ENCODE measurements around the gene ZFHX3. TPM values are rescaled to one million over a fixed set of nuclear protein-coding genes. Genes with fewer than 3 reads are reported as not detected.

The ZFHX3 gene
- total and polyA plus RNA-seq, 2 donors (not counting 1 experiment from before 2014, with no cell fraction given), result 0.54 to 6.6 TPM

- Histone ChIP-seq H3K27ac (ENCODE audit: low read length in 2 of 2) (no peak overlapping the region), H3K9ac (ENCODE audit: low read length) (no peak overlapping the region), H3K4me2 (replicated peaks; ENCODE audit: low read depth, low read length, poor library complexity, severe bottlenecking) (no peak overlapping the region), H3K9me3 (ENCODE audit: control extremely low read depth in 1 of 3, control insufficient read depth in 2 of 3, insufficient read depth in 1 of 3, low read length in 2 of 3) (no peaks in the 10 kb centered on the region), H2AFZ (ENCODE audit: insufficient read depth, low read depth, low read length, poor library complexity, severe bottlenecking) (no peak overlapping the region), H3K4me1 (ENCODE audit: control insufficient read depth in 2 of 2, insufficient read depth in 2 of 2, low read length in 2 of 2) (peaks cover 2 to 7% of the 10 kb centered on the region in 2 donors), H4K20me1 (ENCODE audit: control insufficient read depth, insufficient read depth, low read length, poor library complexity, severe bottlenecking) (no peaks in the 10 kb centered on the region), H3K27me3 (replicated peaks in 1 of 4; ENCODE audit: control extremely low read depth in 1 of 4, control insufficient read depth in 3 of 4, insufficient read depth in 4 of 4, low read length in 3 of 4) (no peaks in the 10 kb centered on the region), H3K79me2 (ENCODE audit: control insufficient read depth, insufficient read depth, low read length) (no peaks in the 10 kb centered on the region), H3K4me3 (ENCODE audit: control extremely low read depth in 1 of 5, extremely low read depth in 1 of 5, insufficient read depth in 1 of 5, low read depth in 2 of 5, low read length in 4 of 5) (no peak overlapping the region), H3K36me3 (replicated peaks in 1 of 2; ENCODE audit: control extremely low read depth in 1 of 2, control insufficient read depth in 1 of 2, extremely low read depth in 1 of 2, insufficient read depth in 2 of 2, low read length in 1 of 2) (no peaks in the 10 kb centered on the region)
- TF ChIP-seq EZH2 (IDR thresholded peaks at IDR 0.05; ENCODE audit: borderline replicate concordance, insufficient read depth, low read depth, low read length, poor library complexity, severe bottlenecking), result no peak
- no peak for TF ChIP-seq CTCF (IDR thresholded peaks at IDR 0.05)
- intact Hi-C loops (cut with micrococcal nuclease), result no loop called here
- no peak for DNase-seq
- Mint-ChIP-seq H3K4me1 (peaks cover 11% of the 10 kb centered on the region), H3K4me3 (no peak overlapping the region), H3K9me3 (ENCODE audit: insufficient read depth) (no peaks in the 10 kb centered on the region), H3K27ac (no peak overlapping the region), H3K27me3 (peaks cover 3% of the 10 kb centered on the region)
- CTCF ChIA-PET, result interaction anchor here (0.6 to 0.7 kb wide), 2 partner anchors 184 to 670 kb away, joined by 3 to 4 read pairs; no protein-coding TSS in a partner anchor
- 100% methylated on average over 3 of the region's 8 CpGs for WGBS (ENCODE audit: insufficient coverage)
- POLR2A ChIA-PET, result interaction anchor here (0.7 kb wide), 1 partner anchor 167 kb away, joined by 4 read pairs; no protein-coding TSS in a partner anchor
- no peak for ATAC-seq (ENCODE audit: low read depth)
Measured at GRCh38 chr16:72836985-72837384, 210.9 kb downstream of the ZFHX3 start.

- H2AFZ ChIP-seq (ENCODE audit: insufficient read depth, low read depth, low read length, poor library complexity, severe bottlenecking), result no peak overlapping the region
- no peaks in the 10 kb centered on the region for H3K79me2 ChIP-seq (ENCODE audit: control insufficient read depth, insufficient read depth, low read length)
- 83% methylated on average over 7 of the region's 7 CpGs for whole genome bisulfite sequencing (ENCODE audit: insufficient coverage)
- ATAC-seq (ENCODE audit: low read depth) (no peak), DNase-seq (no peak)
- POLR2A ChIA-PET, result no interaction called here
- H3K36me3 ChIP-seq (replicated peaks in 1 of 2; ENCODE audit: control extremely low read depth in 1 of 2, control insufficient read depth in 1 of 2, extremely low read depth in 1 of 2, insufficient read depth in 2 of 2, low read length in 1 of 2), result no peaks in the 10 kb centered on the region
- no peaks in the 10 kb centered on the region for H3K9me3 ChIP-seq (ENCODE audit: control extremely low read depth in 1 of 3, control insufficient read depth in 2 of 3, insufficient read depth in 1 of 3, low read length in 2 of 3)
- H3K4me1 ChIP-seq (ENCODE audit: control insufficient read depth in 2 of 2, insufficient read depth in 2 of 2, low read length in 2 of 2), result peaks cover 2 to 7% of the 10 kb centered on the region in 2 donors
- no peak overlapping the region for H3K4me2 ChIP-seq (replicated peaks; ENCODE audit: low read depth, low read length, poor library complexity, severe bottlenecking)
- H4K20me1 ChIP-seq (ENCODE audit: control insufficient read depth, insufficient read depth, low read length, poor library complexity, severe bottlenecking), result no peaks in the 10 kb centered on the region
- TF ChIP-seq EZH2 (IDR thresholded peaks at IDR 0.05; ENCODE audit: borderline replicate concordance, insufficient read depth, low read depth, low read length, poor library complexity, severe bottlenecking), result no peak
- no peak for TF ChIP-seq CTCF (IDR thresholded peaks at IDR 0.05)
- Mint-ChIP-seq H3K9me3 (ENCODE audit: insufficient read depth) (no peaks in the 10 kb centered on the region), H3K4me3 (no peak overlapping the region), H3K4me1 (peaks cover 11% of the 10 kb centered on the region), H3K27me3 (no peaks in the 10 kb centered on the region), H3K27ac (no peak overlapping the region)
- no peak overlapping the region for H3K27ac ChIP-seq (ENCODE audit: low read length in 2 of 2)
- H3K9ac ChIP-seq (ENCODE audit: low read length), result no peak overlapping the region
- no peak overlapping the region for H3K4me3 ChIP-seq (ENCODE audit: control extremely low read depth in 1 of 5, extremely low read depth in 1 of 5, insufficient read depth in 1 of 5, low read depth in 2 of 5, low read length in 4 of 5)
- CTCF ChIA-PET, result no interaction called here
- intact Hi-C loops (cut with micrococcal nuclease), result no loop called here
- H3K27me3 ChIP-seq (replicated peaks in 1 of 4; ENCODE audit: control extremely low read depth in 1 of 4, control insufficient read depth in 3 of 4, insufficient read depth in 4 of 4, low read length in 3 of 4), result no peaks in the 10 kb centered on the region
Measured at GRCh38 chr16:72836181-72836580, 211.7 kb downstream of the ZFHX3 start.

Data from B cell (primary cell).